NCI-H1930 (cell line): ENCODE data around the gene NFYA.

ENCODE experiments used
- DNase-seq, 2 experiments: peaks; one replicate each; lab custom pipeline; 2025; lab: John Stamatoyannopoulos, UW

Gene NFYA

DNA sequence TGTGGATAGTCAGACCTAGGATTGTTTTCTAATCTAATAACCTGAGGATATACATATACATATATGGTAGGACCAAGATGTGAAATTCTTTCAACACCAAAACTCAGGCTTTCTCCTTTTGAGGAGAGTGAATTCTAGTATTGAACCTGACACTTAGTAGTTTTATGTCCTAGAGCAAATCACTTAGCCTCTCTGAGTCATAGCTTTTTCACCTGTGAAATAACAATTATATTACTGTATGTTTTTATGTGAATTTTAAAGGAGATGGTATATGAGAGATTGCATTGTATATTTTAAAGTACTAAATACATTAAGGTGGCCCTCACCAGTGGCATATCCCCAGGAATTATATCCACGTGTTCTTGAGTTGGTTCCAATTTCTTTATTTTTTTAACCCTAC is 46.7 kb downstream of the NFYA start:
- DNase-seq, result no peak

GRCh38 chr6:41120058-41120457 is 47.3 kb downstream of the NFYA start:
- no peak for DNase-seq

- no peak for DNase-seq
These were observed 49.6 kb downstream of the NFYA start for GRCh38 chr6:41122373-41122772.

DNA sequence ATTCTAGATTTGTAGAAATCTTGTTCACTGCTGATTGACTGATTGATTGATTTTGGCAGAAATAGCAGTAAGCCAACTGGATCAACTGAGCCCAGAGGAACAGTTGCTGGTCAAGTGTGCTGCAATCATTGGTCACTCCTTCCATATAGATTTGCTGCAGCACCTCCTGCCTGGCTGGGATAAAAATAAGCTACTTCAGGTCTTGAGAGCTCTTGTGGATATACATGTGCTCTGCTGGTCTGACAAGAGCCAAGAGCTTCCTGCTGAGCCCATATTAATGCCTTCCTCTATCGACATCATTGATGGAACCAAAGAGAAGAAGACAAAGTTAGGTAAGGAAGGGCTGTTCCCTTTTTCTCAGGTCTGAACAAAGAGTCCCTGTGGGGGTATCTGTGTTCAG is 50.1 kb downstream of the NFYA start:
- DNase-seq, result no peak

- no peak for DNase-seq
These were observed 52.5 kb downstream of the NFYA start for GRCh38 chr6:41125282-41125681.

- no peak for DNase-seq
These were observed 59.5 kb downstream of the NFYA start for GRCh38 chr6:41132254-41132653.

- no peak for DNase-seq
These were observed 62.5 kb downstream of the NFYA start for GRCh38 chr6:41135062-41135832.

DNA sequence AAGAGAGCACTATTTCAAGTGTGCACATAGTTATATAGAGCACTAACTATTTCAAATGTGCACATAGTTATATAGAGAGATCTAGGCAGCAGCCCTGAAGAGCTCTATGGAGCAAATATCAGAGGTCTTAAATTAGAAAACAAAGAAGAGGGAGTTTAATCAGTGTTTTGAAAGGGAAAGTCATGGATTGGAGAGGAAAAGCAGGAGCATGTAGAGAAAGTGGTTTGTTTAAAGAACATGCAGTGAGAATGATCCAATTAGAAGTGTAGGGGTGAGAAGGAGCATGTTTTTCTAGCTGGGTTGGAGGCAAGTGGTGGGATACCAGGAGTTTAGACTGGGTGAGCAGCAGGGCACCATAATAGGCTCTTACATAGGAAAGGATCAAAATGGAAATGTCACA is 64.1 kb downstream of the NFYA start:
- DNase-seq, result no peak

- DNase-seq, result no peak
These were observed 75.1 kb downstream of the NFYA start for GRCh38 chr6:41147917-41148316.
